NCI-H2029 treated with DMSO at 0.1 percent for 48 hours (cell line): ENCODE data around the gene PTBP3.

Experiments
- DNase-seq: peaks from one replicate; lab custom pipeline; 2025; lab: John Stamatoyannopoulos, UW

PTBP3 gene

DNA sequence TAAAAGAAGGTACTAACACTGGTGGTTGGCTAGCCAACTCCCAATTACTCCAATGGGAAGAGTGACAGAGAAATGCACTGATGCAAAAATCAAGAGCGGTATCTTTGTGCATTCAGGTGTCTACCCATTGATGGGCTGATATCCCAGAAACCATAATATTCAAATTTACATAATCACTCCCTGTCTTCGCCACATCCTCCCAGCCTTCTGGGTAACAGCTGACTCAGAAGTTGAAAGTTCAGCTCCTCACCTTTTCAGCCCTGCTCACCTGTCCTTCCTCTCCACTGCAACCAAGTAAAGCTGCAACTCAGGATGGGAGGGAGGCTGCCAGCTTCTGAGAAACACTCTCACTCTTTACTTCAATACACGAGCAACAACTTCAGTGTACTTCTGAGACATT, 165.2 kb downstream of the PTBP3 start:
- DNase-seq: no peak
